Endothelial cell of umbilical vein (primary cell): Measurements from ENCODE around the gene MBD2. TPM values are rescaled to one million over a fixed set of nuclear protein-coding genes. Genes with fewer than 3 reads are reported as not detected.

Experiments
- BruUV-seq: library from RNA; stranded (reverse); fragments of 400-500 nt; replicated peaks from 2 replicates; lab custom pipeline; 2021; lab: Mats Ljungman, UMichigan
- CTCF ChIA-PET: fragments of 300-600, 350-600 bp; sonication (Branson Sonifier 250); formaldehyde crosslinking; loops from one replicate; lab custom pipeline; 2021; ENCODE audit warnings: antibody characterized with exemption, inconsistent platforms; lab: Charles Lee
- POLR2A ChIA-PET: fragments of 300-600, 350-600 bp; sonication (Branson Sonifier 250); formaldehyde crosslinking; loops from one replicate; lab custom pipeline; 2021; ENCODE audit warnings: antibody characterized with exemption, inconsistent platforms; lab: Charles Lee
- DNase-seq: peaks from one replicate; pipeline ENCODE4 v3.0.0-alpha.2; 2011; ENCODE audit warnings: low read depth, low spot score
- FAIRE-seq: peaks from 2 replicates; lab custom pipeline; 2011; peaks lifted over from hg19 to GRCh38; lab: Jason Lieb, UNC
- H2AFZ ChIP-seq: 2 replicates; pipeline ENCODE4 v1.6.0; 2012; ENCODE audit warnings: low read depth, low read length, control low read depth, inconsistent platforms
- H3K27ac ChIP-seq: 2 replicates; pipeline ENCODE4 v1.5.1; 2011; ENCODE audit warnings: low read depth, mild to moderate bottlenecking, control low read depth, low read length, moderate library complexity; ENCODE audit not compliant: insufficient read depth
- H3K27me3 ChIP-seq, 2 experiments: 2 replicates each; pipeline versions ENCODE4 v1.6.0 to v1.6.1; 2011; ENCODE audit warnings: low read length in 2 of 2, mixed read lengths in 1 of 2; ENCODE audit not compliant: control insufficient read depth in 2 of 2, insufficient read depth in 2 of 2
- H3K36me3 ChIP-seq, 2 experiments: 2 replicates in 1 of 2; 3 replicates in 1 of 2; pipeline ENCODE4 v1.5.1; 2011; ENCODE audit warnings: low read length in 2 of 2, mild to moderate bottlenecking in 1 of 2, moderate library complexity in 1 of 2; ENCODE audit not compliant: control insufficient read depth in 2 of 2, insufficient read depth in 2 of 2; ENCODE audit errors: extremely low read depth in 1 of 2
- H3K4me1 ChIP-seq: 3 replicates; pipeline ENCODE4 v1.5.1; 2011; ENCODE audit warnings: mild to moderate bottlenecking, low read length; ENCODE audit not compliant: control insufficient read depth, insufficient read depth; ENCODE audit errors: extremely low read depth
- H3K4me2 ChIP-seq: 2 replicates; pipeline ENCODE4 v1.6.1; 2011; ENCODE audit warnings: low read length, control low read depth, mixed read lengths; ENCODE audit not compliant: insufficient read depth
- H3K4me3 ChIP-seq, 3 experiments: fragments of 200-600 bp in 1 of 3; sonication (generic), shearing (Covaris generic) in 1 of 3; replicated peaks in 1 of 3; 2 replicates each; pipeline ENCODE4 v1.5.1; 2011 to 2016; ENCODE audit warnings: control low read depth in 3 of 3, low read length in 3 of 3, mild to moderate bottlenecking in 2 of 3, inconsistent platforms in 1 of 3, low read depth in 1 of 3, moderate library complexity in 1 of 3; ENCODE audit not compliant: insufficient read depth in 1 of 3
- H3K79me2 ChIP-seq: 2 replicates; pipeline ENCODE4 v1.6.0; 2012; ENCODE audit warnings: low read length, inconsistent platforms; ENCODE audit not compliant: control insufficient read depth, insufficient read depth
- H3K9ac ChIP-seq: replicated peaks from 2 replicates; pipeline ENCODE3; 2011; ENCODE audit warnings: low read length, control low read depth; ENCODE audit not compliant: insufficient read depth; ENCODE audit errors: extremely low read depth
- H3K9me1 ChIP-seq: replicated peaks from 3 replicates; pipeline ENCODE4 v1.6.0; 2011; ENCODE audit warnings: mild to moderate bottlenecking, low read length; ENCODE audit not compliant: control insufficient read depth, insufficient read depth; ENCODE audit errors: extremely low read depth
- H3K9me3 ChIP-seq: replicated peaks from 2 replicates; pipeline ENCODE4 v1.5.1; 2012; ENCODE audit warnings: low read length, inconsistent platforms; ENCODE audit not compliant: control insufficient read depth, insufficient read depth
- H4K20me1 ChIP-seq: replicated peaks from 2 replicates; pipeline ENCODE3; 2011; ENCODE audit warnings: mild to moderate bottlenecking, low read length; ENCODE audit not compliant: control insufficient read depth, insufficient read depth; ENCODE audit errors: extremely low read depth
- EZH2 ChIP-seq: IDR thresholded peaks from 2 replicates; pipeline ENCODE4 v1.6.1; 2012; ENCODE audit warnings: borderline replicate concordance, low read depth, mild to moderate bottlenecking, moderate library complexity, low read length, inconsistent platforms; ENCODE audit not compliant: severe bottlenecking
- FOS ChIP-seq: IDR thresholded peaks from 2 replicates; pipeline ENCODE4 v1.6.1; 2011; ENCODE audit warnings: mild to moderate bottlenecking, low read length, moderate library complexity, borderline replicate concordance; ENCODE audit not compliant: insufficient read depth
- GATA2 ChIP-seq: IDR thresholded peaks from 2 replicates; pipeline ENCODE4 v1.7.0; 2011; ENCODE audit warnings: low read depth, mild to moderate bottlenecking, moderate library complexity, mixed read lengths, low read length; ENCODE audit not compliant: insufficient read length, insufficient read depth
- JUN ChIP-seq: IDR thresholded peaks from 2 replicates; pipeline ENCODE4 v1.6.1; 2011; ENCODE audit warnings: borderline replicate concordance, low read depth; ENCODE audit not compliant: insufficient read length, insufficient read depth
- MAX ChIP-seq: IDR thresholded peaks from 2 replicates; pipeline ENCODE4 v1.6.1; 2011; ENCODE audit not compliant: insufficient read depth, insufficient read length
- MYC ChIP-seq: IDR thresholded peaks from one replicate; pipeline ENCODE4 v1.6.1; 2011; ENCODE audit warnings: mild to moderate bottlenecking, low read depth, low read length
- POLR2A ChIP-seq: IDR thresholded peaks from 2 replicates; pipeline ENCODE4 v1.6.1; 2012; ENCODE audit warnings: low read depth, mild to moderate bottlenecking, control low read depth, low read length
- POLR2AphosphoS5 ChIP-seq: IDR thresholded peaks from 2 replicates; pipeline ENCODE4 v1.6.1; 2012; ENCODE audit warnings: low read depth, mild to moderate bottlenecking, control low read depth, low read length, moderate library complexity; ENCODE audit not compliant: insufficient read depth
- dilution Hi-C: fragments of 300-500 bp; cut with MboI; formaldehyde crosslinking; loops from one replicate; pipeline ENCODE4 v1.15.0; 2019; ENCODE audit warnings: low sequenced_read_pairs; ENCODE audit not compliant: extremely low pct_ligation_motif_present
- intact Hi-C: fragments of 100-400 bp; cut with micrococcal nuclease; formaldehyde crosslinking; loops from one replicate; pipeline ENCODE4 v1.10.0; 2022
- polyA plus RNA-seq, 4 experiments: library from polyadenylated mRNA; depleted of rRNA in 3 of 4; stranded (reverse) in 3 of 4; unstranded in 1 of 4; fragments of >200 nt; gene quantifications; 2 replicates each; pipeline versions ENCODE4 v1.2.1 to v1.2.3, GENCODE V29; 2011 to 2012; ENCODE audit warnings: missing spikeins in 1 of 4
- total RNA-seq: library from RNA; stranded (reverse); gene quantifications from 2 replicates; pipeline ENCODE4 v1.2.3, GENCODE V29; 2021
- TF ChIP-seq, protein P1 (sequence below), 2 donors: IDR thresholded peaks; 1 replicate in 1 of 2; 2 replicates in 1 of 2; pipeline ENCODE4 v1.5.1; 2011; ENCODE audit warnings: low read length in 2 of 2, mild to moderate bottlenecking in 2 of 2, moderate library complexity in 2 of 2, control low read depth in 1 of 2, inconsistent platforms in 1 of 2, low read depth in 1 of 2; ENCODE audit not compliant: insufficient read depth in 1 of 2; ENCODE audit errors: extremely low read depth in 1 of 2

The MBD2 gene
- total and polyA plus RNA-seq, 2 donors (not counting 3 experiments of a cell fraction or from before 2014, with no cell fraction given) = 86.8 to 110 TPM

DNA sequence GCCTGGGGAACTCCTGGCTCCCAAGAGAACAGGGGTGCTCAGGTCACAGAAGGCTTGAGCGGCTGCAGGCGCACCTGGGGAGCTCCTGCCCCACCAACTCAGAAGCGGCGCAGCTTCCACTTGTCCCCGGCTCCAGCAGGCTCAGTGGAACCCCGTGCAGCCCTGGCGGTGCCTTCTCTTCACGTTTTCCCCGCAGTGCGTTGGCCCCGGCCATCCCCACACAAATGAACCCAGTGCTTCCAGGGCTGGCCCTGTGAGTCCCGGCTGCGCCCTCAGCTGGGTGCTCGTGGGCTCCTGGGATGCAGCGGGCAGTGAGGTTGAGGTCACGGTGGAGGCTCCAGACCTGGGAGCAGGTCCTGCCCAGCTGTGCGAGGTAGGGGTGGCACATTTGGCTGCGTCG, 17.9 kb upstream of the MBD2 start:
- ChIA-PET CTCF (interaction anchor here (3.8 kb wide), 1 partner anchor 9 kb away, joined by 14 read pairs; no protein-coding TSS in a partner anchor), POLR2A (no interaction called here)
- H3K4me1 ChIP-seq = peaks cover 22% of the 10 kb centered on the region
- BruUV-seq = no TSS peak
- H3K4me3 ChIP-seq = no peak overlapping the region
- H3K27me3 ChIP-seq = no peaks in the 10 kb centered on the region
- no peak overlapping the region for H3K9ac ChIP-seq
- no peaks in the 10 kb centered on the region for H3K79me2 ChIP-seq
- dilution Hi-C loops = no loop called here
- DNase-seq (no peak), FAIRE-seq (no peak)
- H2AFZ ChIP-seq = no peak overlapping the region
- TF ChIP-seq MYC (no peak), FOS (no peak), JUN (no peak), POLR2AphosphoS5 (no peak), GATA2 (no peak), EZH2 (no peak), MAX (no peak), POLR2A (no peak)
- TF ChIP-seq, protein P1, sequence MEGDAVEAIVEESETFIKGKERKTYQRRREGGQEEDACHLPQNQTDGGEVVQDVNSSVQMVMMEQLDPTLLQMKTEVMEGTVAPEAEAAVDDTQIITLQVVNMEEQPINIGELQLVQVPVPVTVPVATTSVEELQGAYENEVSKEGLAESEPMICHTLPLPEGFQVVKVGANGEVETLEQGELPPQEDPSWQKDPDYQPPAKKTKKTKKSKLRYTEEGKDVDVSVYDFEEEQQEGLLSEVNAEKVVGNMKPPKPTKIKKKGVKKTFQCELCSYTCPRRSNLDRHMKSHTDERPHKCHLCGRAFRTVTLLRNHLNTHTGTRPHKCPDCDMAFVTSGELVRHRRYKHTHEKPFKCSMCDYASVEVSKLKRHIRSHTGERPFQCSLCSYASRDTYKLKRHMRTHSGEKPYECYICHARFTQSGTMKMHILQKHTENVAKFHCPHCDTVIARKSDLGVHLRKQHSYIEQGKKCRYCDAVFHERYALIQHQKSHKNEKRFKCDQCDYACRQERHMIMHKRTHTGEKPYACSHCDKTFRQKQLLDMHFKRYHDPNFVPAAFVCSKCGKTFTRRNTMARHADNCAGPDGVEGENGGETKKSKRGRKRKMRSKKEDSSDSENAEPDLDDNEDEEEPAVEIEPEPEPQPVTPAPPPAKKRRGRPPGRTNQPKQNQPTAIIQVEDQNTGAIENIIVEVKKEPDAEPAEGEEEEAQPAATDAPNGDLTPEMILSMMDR (IDR thresholded peaks at IDR 0.05; ENCODE audit: extremely low read depth in 1 of 2, insufficient read depth in 1 of 2, low read depth in 1 of 2, low read length in 2 of 2) = no peak
- H3K4me2 ChIP-seq = no peak overlapping the region
- H3K9me3 ChIP-seq = no peaks in the 10 kb centered on the region
- intact Hi-C loops = no loop called here
- no peaks in the 10 kb centered on the region for H3K9me1 ChIP-seq
- H3K36me3 ChIP-seq = no peaks in the 10 kb centered on the region
- H4K20me1 ChIP-seq = no peaks in the 10 kb centered on the region
- no peak overlapping the region for H3K27ac ChIP-seq
